Vagina (tissue), 2 donors: ENCODE measurements around the gene AQP9. TPM values are rescaled to one million over a fixed set of nuclear protein-coding genes. Genes with fewer than 3 reads are reported as not detected.

Experiments used
- DNase-seq, 2 donors: peaks; one replicate each; pipeline ENCODE4 v3.0.0-alpha.2; 2017; ENCODE audit errors: extremely low spot score in 2 of 2
- H3K27ac ChIP-seq: fragments of 200-600 bp; sonication (generic); one replicate; pipeline ENCODE4 v1.5.1; 2019
- H3K27me3 ChIP-seq: fragments of 200-600 bp; sonication (generic); one replicate; pipeline ENCODE4 v1.5.1; 2019
- H3K36me3 ChIP-seq, 2 donors: fragments of 200-600 bp; sonication (generic); one replicate each; pipeline ENCODE4 v1.5.1; 2017 to 2019
- H3K4me1 ChIP-seq: fragments of 200-600 bp; sonication (generic); one replicate; pipeline ENCODE4 v1.5.1; 2019
- H3K4me3 ChIP-seq, 2 donors: fragments of 200-600 bp; sonication (generic); 1 replicate in 1 of 2; 2 replicates in 1 of 2; pipeline ENCODE4 v1.5.1; 2016 to 2019
- H3K9me3 ChIP-seq: fragments of 200-600 bp; sonication (generic); one replicate; pipeline ENCODE4 v1.5.1; 2019
- POLR2A ChIP-seq, 2 donors: fragments of 450-650 bp; IDR thresholded peaks; one replicate each; pipeline ENCODE4 v1.6.1; 2017; ENCODE audit warnings: antibody characterized with exemption in 2 of 2, mild to moderate bottlenecking in 2 of 2, moderate library complexity in 2 of 2
- POLR2AphosphoS5 ChIP-seq, 2 donors: sonication (generic); formaldehyde crosslinking; IDR thresholded peaks; one replicate each; pipeline ENCODE4 v1.9.0; 2017; ENCODE audit warnings: antibody characterized with exemption in 2 of 2, mild to moderate bottlenecking in 2 of 2, low read depth in 1 of 2; ENCODE audit not compliant: insufficient read depth in 1 of 2
- intact Hi-C: fragments of 100-400 bp; cut with DNase I; formaldehyde crosslinking; loops from one replicate; pipeline ENCODE4 v1.15.1; 2023
- total RNA-seq: library from RNA; depleted of rRNA; stranded (reverse); fragments of >200 nt; gene quantifications from one replicate; pipeline ENCODE4 v1.2.3, GENCODE V29; 2016
- TF ChIP-seq, protein P1 (sequence below), 3 experiments: fragments of 450-650 bp in 2 of 3; fragments of 200-600 bp in 1 of 3; sonication (generic) in 1 of 3; IDR thresholded peaks; one replicate each; pipeline ENCODE4 v1.5.1; 2017 to 2019; ENCODE audit warnings: antibody characterized with exemption in 3 of 3, mild to moderate bottlenecking in 2 of 3, moderate library complexity in 2 of 3

AQP9 gene
- total RNA-seq, 1 donor from 2014 or later, result 1.5 TPM

DNA sequence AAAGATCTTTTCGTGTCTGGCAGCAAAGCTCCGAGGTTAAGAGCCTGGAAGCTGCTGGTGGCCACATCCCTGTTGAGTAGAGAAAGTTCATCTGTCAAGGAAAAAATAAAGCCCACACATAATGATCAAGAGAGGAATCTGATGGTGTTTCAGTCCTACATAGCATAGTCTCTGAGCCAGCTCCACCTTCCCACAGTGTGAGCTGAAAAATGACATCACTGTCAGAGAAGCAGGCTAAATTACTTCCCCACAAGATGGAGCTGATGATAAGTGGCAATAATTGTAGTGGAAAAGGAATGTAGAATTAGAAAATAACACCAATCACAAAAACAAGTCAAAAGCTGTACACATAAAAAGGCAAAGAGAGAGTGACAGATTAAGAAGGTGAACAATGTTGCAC lies 84.5 kb downstream of the AQP9 start:
- Histone ChIP-seq H3K4me1 (no peaks in the 10 kb centered on the region), H3K9me3 (no peaks in the 10 kb centered on the region), H3K4me3 (no peak overlapping the region), H3K27ac (no peak overlapping the region), H3K36me3 (no peaks in the 10 kb centered on the region), H3K27me3 (no peaks in the 10 kb centered on the region)
- intact Hi-C loops, result no loop called here
- no peak for DNase-seq
- TF ChIP-seq, protein P1, sequence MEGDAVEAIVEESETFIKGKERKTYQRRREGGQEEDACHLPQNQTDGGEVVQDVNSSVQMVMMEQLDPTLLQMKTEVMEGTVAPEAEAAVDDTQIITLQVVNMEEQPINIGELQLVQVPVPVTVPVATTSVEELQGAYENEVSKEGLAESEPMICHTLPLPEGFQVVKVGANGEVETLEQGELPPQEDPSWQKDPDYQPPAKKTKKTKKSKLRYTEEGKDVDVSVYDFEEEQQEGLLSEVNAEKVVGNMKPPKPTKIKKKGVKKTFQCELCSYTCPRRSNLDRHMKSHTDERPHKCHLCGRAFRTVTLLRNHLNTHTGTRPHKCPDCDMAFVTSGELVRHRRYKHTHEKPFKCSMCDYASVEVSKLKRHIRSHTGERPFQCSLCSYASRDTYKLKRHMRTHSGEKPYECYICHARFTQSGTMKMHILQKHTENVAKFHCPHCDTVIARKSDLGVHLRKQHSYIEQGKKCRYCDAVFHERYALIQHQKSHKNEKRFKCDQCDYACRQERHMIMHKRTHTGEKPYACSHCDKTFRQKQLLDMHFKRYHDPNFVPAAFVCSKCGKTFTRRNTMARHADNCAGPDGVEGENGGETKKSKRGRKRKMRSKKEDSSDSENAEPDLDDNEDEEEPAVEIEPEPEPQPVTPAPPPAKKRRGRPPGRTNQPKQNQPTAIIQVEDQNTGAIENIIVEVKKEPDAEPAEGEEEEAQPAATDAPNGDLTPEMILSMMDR (IDR thresholded peaks at IDR 0.05), result no peak
- TF ChIP-seq POLR2AphosphoS5 (IDR thresholded peaks at IDR 0.05; ENCODE audit: insufficient read depth in 1 of 2, low read depth in 1 of 2), result no peak
- TF ChIP-seq POLR2A (IDR thresholded peaks at IDR 0.05), result no peak

DNA sequence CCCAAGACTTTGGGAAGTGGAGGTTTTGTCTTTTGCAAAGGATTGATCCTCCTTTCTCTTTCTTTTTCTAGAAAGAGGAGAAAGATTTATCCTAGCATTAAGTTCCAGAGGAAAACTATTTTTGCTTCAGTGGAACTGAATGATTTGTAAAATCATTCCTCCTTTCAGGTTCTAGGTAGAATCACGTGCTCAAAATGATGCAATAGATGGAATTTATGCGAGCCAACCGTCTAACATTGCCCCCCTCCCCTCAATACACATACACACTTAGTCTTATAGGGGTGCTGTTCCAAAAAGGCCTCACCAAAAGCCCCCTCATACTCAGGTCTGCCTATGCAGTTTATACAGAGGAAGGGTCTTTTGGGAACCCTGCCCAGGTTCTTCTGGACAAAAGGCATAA lies 85.3 kb downstream of the AQP9 start:
- Histone ChIP-seq H3K4me1 (peaks cover 1% of the 10 kb centered on the region), H3K9me3 (no peaks in the 10 kb centered on the region), H3K36me3 (no peaks in the 10 kb centered on the region), H3K27ac (no peak overlapping the region), H3K27me3 (no peaks in the 10 kb centered on the region), H3K4me3 (no peak overlapping the region)
- intact Hi-C loops, result no loop called here
- TF ChIP-seq, protein P1 (IDR thresholded peaks at IDR 0.05), result no peak
- TF ChIP-seq POLR2A (IDR thresholded peaks at IDR 0.05) (no peak), POLR2AphosphoS5 (IDR thresholded peaks at IDR 0.05; ENCODE audit: insufficient read depth in 1 of 2, low read depth in 1 of 2) (no peak)
- no peak for DNase-seq

DNA sequence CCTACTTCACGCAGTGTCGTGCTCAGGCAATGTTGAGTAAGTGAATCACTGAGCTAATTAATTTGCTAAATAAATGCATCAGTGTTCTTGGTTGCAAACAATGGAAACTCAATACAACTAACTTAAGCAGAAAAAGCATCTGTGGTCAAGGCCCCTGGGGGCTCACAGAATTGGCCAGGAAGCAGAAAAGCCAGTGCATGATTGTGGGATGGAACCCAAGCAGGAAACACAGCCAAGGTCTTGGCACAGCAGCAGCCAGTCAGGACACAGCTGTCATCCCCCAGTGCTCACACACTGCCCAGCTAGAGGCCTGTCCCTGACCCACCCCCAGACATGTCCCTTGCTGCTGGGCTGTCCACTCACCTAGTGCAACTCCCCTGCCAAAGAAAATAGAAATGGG lies 85.9 kb downstream of the AQP9 start:
- intact Hi-C loops, result no loop called here
- H3K4me3 ChIP-seq, result no peak overlapping the region
- no peaks in the 10 kb centered on the region for H3K36me3 ChIP-seq
- no peak overlapping the region for H3K27ac ChIP-seq
- DNase-seq, result no peak
- H3K27me3 ChIP-seq, result no peaks in the 10 kb centered on the region
- H3K4me1 ChIP-seq, result peaks cover 7% of the 10 kb centered on the region
- H3K9me3 ChIP-seq, result no peaks in the 10 kb centered on the region
- TF ChIP-seq POLR2A (IDR thresholded peaks at IDR 0.05) (no peak), POLR2AphosphoS5 (IDR thresholded peaks at IDR 0.05; ENCODE audit: insufficient read depth in 1 of 2, low read depth in 1 of 2) (no peak)
- TF ChIP-seq, protein P1 (IDR thresholded peaks at IDR 0.05), result no peak

DNA sequence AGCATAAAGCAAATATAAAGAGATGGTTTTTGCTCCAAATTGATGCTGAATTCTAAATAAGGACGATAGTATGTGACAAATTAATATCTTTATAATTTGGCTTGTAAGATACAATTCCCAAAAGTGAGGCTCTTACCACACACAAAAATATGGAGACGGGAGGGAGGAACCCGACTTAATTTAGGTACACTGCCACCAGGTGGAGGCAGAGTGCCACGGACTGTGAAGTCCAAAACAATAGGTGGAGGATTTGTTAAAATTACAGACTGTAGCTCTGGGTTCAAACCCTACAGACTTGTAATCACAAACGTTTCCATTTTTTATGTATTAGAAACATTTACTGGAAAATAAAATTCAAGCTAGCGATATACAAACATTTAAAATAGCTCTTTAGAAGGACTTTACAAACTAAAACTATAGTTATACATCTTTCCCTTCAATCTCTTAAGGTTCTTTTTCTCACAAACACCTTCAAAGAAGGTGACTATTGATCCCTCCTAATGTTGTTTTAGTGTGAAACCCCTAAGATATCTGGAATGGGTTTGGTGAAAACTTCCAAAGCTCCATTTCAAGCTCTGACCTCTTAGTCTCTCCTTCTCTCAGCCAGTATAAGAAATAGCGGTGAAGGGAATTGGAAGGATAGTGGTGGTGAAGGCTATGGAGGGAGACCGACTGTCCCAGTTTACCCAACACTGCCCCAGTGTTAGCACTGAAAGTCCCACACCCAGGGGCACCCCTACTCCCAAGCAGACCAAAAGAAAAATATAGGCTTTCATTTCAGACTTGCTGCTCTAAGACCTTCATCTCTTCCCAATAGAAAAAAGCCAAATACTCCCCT lies 89.7 kb downstream of the AQP9 start:
- H3K4me1 ChIP-seq, result peaks cover 13% of the 10 kb centered on the region
- H3K9me3 ChIP-seq, result no peaks in the 10 kb centered on the region
- H3K4me3 ChIP-seq, result no peak overlapping the region
- no peak for DNase-seq
- no peak overlapping the region for H3K27ac ChIP-seq
- H3K27me3 ChIP-seq, result no peaks in the 10 kb centered on the region
- TF ChIP-seq, protein P1 (IDR thresholded peaks at IDR 0.05), result peak; percentile 39 to 83 (median 78)
- no peak for TF ChIP-seq POLR2A (IDR thresholded peaks at IDR 0.05)
- TF ChIP-seq POLR2AphosphoS5 (IDR thresholded peaks at IDR 0.05; ENCODE audit: insufficient read depth in 1 of 2, low read depth in 1 of 2), result no peak
- intact Hi-C loops, result no loop called here
- no peaks in the 10 kb centered on the region for H3K36me3 ChIP-seq

DNA sequence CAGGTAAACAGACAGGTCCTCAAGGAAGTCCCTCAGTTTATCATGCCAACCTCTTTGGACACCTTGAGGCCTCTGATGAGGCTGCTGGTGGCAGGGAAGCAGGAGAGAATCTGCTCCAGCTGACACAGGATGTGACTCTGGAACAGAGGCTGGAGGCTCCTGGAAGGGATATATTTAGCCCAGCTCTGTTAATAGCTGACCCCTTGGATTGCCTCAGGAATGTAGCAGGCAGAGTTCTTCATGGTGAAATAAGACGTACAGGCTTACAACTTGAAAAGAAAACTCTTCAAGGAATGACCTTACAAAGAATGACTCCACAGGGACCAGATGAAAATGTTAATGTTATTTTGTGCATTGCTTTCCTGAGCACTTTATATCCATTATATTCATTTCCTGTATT lies 90.5 kb downstream of the AQP9 start:
- H3K9me3 ChIP-seq, result no peaks in the 10 kb centered on the region
- H3K27me3 ChIP-seq, result no peaks in the 10 kb centered on the region
- H3K27ac ChIP-seq, result no peak overlapping the region
- no peak for TF ChIP-seq POLR2A (IDR thresholded peaks at IDR 0.05)
- TF ChIP-seq, protein P1 (IDR thresholded peaks at IDR 0.05), result no peak
- TF ChIP-seq POLR2AphosphoS5 (IDR thresholded peaks at IDR 0.05; ENCODE audit: insufficient read depth in 1 of 2, low read depth in 1 of 2), result no peak
- no peak overlapping the region for H3K4me3 ChIP-seq
- intact Hi-C loops, result no loop called here
- no peak for DNase-seq
- no peaks in the 10 kb centered on the region for H3K36me3 ChIP-seq
- H3K4me1 ChIP-seq, result peaks cover 13% of the 10 kb centered on the region
